HG03159 (cell line): ENCODE data around the gene ITPK1.

Source experiments
- ATAC-seq: cut with Tn5 transposase; IDR thresholded peaks from one replicate; pipeline ENCODE4 v1.9.1; 2021; ENCODE audit warnings: mild to moderate bottlenecking, moderate library complexity; ENCODE audit not compliant: unreplicated experiment

ITPK1 gene

GRCh38 chr14:92974541-92975345 lies 141.0 kb downstream of the ITPK1 start:
- no peak for ATAC-seq

- no peak for ATAC-seq
These were observed 141.8 kb downstream of the ITPK1 start for GRCh38 chr14:92973798-92974372.

- no peak for ATAC-seq
These were observed 142.4 kb downstream of the ITPK1 start for GRCh38 chr14:92973261-92973797.

- ATAC-seq, result no peak
These were observed 144.0 kb downstream of the ITPK1 start for GRCh38 chr14:92971601-92972180.

- no peak for ATAC-seq
These were observed 145.5 kb downstream of the ITPK1 start for GRCh38 chr14:92970271-92970670.

GRCh38 chr14:92969871-92970270 lies 145.9 kb downstream of the ITPK1 start:
- no peak for ATAC-seq

- ATAC-seq, result no peak
These were observed 146.3 kb downstream of the ITPK1 start for GRCh38 chr14:92969430-92969829.

GRCh38 chr14:92968291-92969020 lies 147.3 kb downstream of the ITPK1 start:
- no peak for ATAC-seq

- no peak for ATAC-seq
These were observed 148.3 kb downstream of the ITPK1 start for GRCh38 chr14:92967346-92967926.

GRCh38 chr14:92965281-92965680 lies 150.4 kb downstream of the ITPK1 start:
- ATAC-seq, result no peak

- ATAC-seq, result no peak
These were observed 151.3 kb downstream of the ITPK1 start for GRCh38 chr14:92964124-92965109.

GRCh38 chr14:92963301-92964123 lies 152.2 kb downstream of the ITPK1 start:
- no peak for ATAC-seq

GRCh38 chr14:92962831-92963095 lies 153.0 kb downstream of the ITPK1 start:
- no peak for ATAC-seq

GRCh38 chr14:92962031-92962830 lies 153.5 kb downstream of the ITPK1 start:
- no peak for ATAC-seq

GRCh38 chr14:92961567-92961855 lies 154.2 kb downstream of the ITPK1 start:
- ATAC-seq, result no peak

- ATAC-seq, result no peak
These were observed 154.8 kb downstream of the ITPK1 start for GRCh38 chr14:92960706-92961566.
